Hepatocyte (in vitro differentiated cells): Measurements from ENCODE around the gene GSC2. TPM values are rescaled to one million over a fixed set of nuclear protein-coding genes. Genes with fewer than 3 reads are reported as not detected.

Experiments used
- DNase-seq: peaks from one replicate; pipeline ENCODE4 v3.0.0-alpha.2; 2016; ENCODE audit warnings: low spot score
- H2AFZ ChIP-seq: fragments of 200-600 bp; sonication (generic); 2 replicates; pipeline ENCODE4 v1.6.0; 2016; ENCODE audit warnings: antibody characterized with exemption, mild to moderate bottlenecking
- H3K27ac ChIP-seq: fragments of 200-600 bp; sonication (generic); 2 replicates; pipeline ENCODE4 v1.5.1; 2016; ENCODE audit warnings: mild to moderate bottlenecking
- H3K27me3 ChIP-seq: fragments of 200-600 bp; sonication (generic); 2 replicates; pipeline ENCODE4 v1.6.1; 2016
- H3K36me3 ChIP-seq: fragments of 200-600 bp; sonication (generic); replicated peaks from 2 replicates; pipeline ENCODE4 v1.5.1; 2016; ENCODE audit warnings: low read depth; ENCODE audit not compliant: insufficient read depth
- H3K4me1 ChIP-seq: fragments of 200-600 bp; sonication (generic); 2 replicates; pipeline ENCODE4 v1.5.1; 2016; ENCODE audit warnings: mild to moderate bottlenecking, moderate library complexity; ENCODE audit not compliant: insufficient read depth
- H3K4me2 ChIP-seq: fragments of 200-600 bp; sonication (generic); 2 replicates; pipeline ENCODE4 v1.6.0; 2016
- H3K4me3 ChIP-seq: fragments of 200-600 bp; sonication (generic); 2 replicates; pipeline ENCODE4 v1.5.1; 2016; ENCODE audit warnings: mild to moderate bottlenecking
- H3K79me2 ChIP-seq: fragments of 200-600 bp; sonication (generic); 2 replicates; pipeline ENCODE4 v1.6.0; 2017; ENCODE audit warnings: mild to moderate bottlenecking
- H3K9me2 ChIP-seq: fragments of 200-600 bp; sonication (generic); replicated peaks from 2 replicates; pipeline ENCODE4 v1.6.0; 2017; ENCODE audit warnings: mild to moderate bottlenecking; ENCODE audit not compliant: insufficient read depth
- H3K9me3 ChIP-seq: fragments of 200-600 bp; sonication (generic); 2 replicates; pipeline ENCODE4 v1.5.1; 2016; ENCODE audit warnings: low read depth, mild to moderate bottlenecking
- H4K20me1 ChIP-seq: fragments of 200-600 bp; sonication (generic); 2 replicates; pipeline ENCODE4 v1.6.0; 2016; ENCODE audit warnings: mild to moderate bottlenecking; ENCODE audit not compliant: insufficient read depth, poor library complexity, severe bottlenecking
- CTCF ChIP-seq: fragments of 200-600 bp; sonication (generic); IDR thresholded peaks from 2 replicates; pipeline ENCODE4 v1.5.1; 2016; ENCODE audit warnings: antibody characterized with exemption, mild to moderate bottlenecking; ENCODE audit not compliant: poor library complexity
- EZH2 ChIP-seq: fragments of 200-600 bp; sonication (generic); IDR thresholded peaks from 2 replicates; pipeline ENCODE4 v1.6.1; 2016; ENCODE audit warnings: antibody characterized with exemption, mild to moderate bottlenecking, borderline replicate concordance
- EZH2phosphoT487 ChIP-seq: fragments of 200-600 bp; sonication (generic); IDR thresholded peaks from one replicate; pipeline ENCODE4 v1.6.1; 2018; ENCODE audit warnings: antibody characterized with exemption, mild to moderate bottlenecking, low read depth, moderate library complexity; ENCODE audit not compliant: unreplicated experiment, severe bottlenecking
- WGBS: methylation state at CpG from one replicate; pipeline ENCODE4 v1.1.6; 2016; ENCODE audit warnings: low lambda C conversion rate; ENCODE audit errors: missing lambda C conversion rate; 5-methylcytosine and 5-hydroxymethylcytosine counted together
- polyA plus RNA-seq: library from polyadenylated mRNA; unstranded; fragments of >200 nt; fragmentation: Nextera tagmentation; extraction: Ambion mirVana; gene quantifications from 2 replicates; pipeline ENCODE4 v1.2.1, GENCODE V29; 2016
- total RNA-seq: library from RNA; depleted of rRNA; stranded (reverse); fragments of >200 nt; gene quantifications from 2 replicates; pipeline ENCODE4 v1.2.3, GENCODE V29; 2014

The GSC2 gene
- total and polyA plus RNA-seq, 2 experiments from 2014 or later, result not detected

- Histone ChIP-seq H3K36me3 (no peaks in the 10 kb centered on the region), H4K20me1 (no peaks in the 10 kb centered on the region), H3K27me3 (peaks cover 34% of the 10 kb centered on the region), H3K4me1 (peaks cover 18% of the 10 kb centered on the region), H3K4me3 (no peak overlapping the region), H3K4me2 (no peak overlapping the region), H3K9me2 (no peaks in the 10 kb centered on the region), H3K27ac (no peak overlapping the region), H3K9me3 (no peaks in the 10 kb centered on the region), H3K79me2 (peaks cover 22% of the 10 kb centered on the region), H2AFZ (no peak overlapping the region)
- TF ChIP-seq EZH2phosphoT487, result no peak
- peak; percentile 15 for TF ChIP-seq CTCF
- DNase-seq, result peak; percentile 39
- 69% methylated on average over 17 of the region's 17 CpGs for WGBS
Measured at GRCh38 chr22:19168088-19168890, 18.2 kb upstream of the GSC2 start.

GRCh38 chr22:19167106-19167869 is 17.2 kb upstream of the GSC2 start:
- Histone ChIP-seq H3K9me2 (no peaks in the 10 kb centered on the region), H3K9me3 (no peaks in the 10 kb centered on the region), H3K4me3 (no peak overlapping the region), H3K4me1 (peaks cover 8% of the 10 kb centered on the region), H3K27ac (no peak overlapping the region), H3K36me3 (no peaks in the 10 kb centered on the region), H4K20me1 (no peaks in the 10 kb centered on the region), H3K4me2 (no peak overlapping the region), H3K27me3 (peaks cover 39% of the 10 kb centered on the region), H3K79me2 (peaks cover 12% of the 10 kb centered on the region), H2AFZ (no peak overlapping the region)
- DNase-seq, result no peak
- TF ChIP-seq EZH2phosphoT487, result no peak
- TF ChIP-seq EZH2, result no peak
- TF ChIP-seq CTCF, result no peak
- WGBS, result 78% methylated on average over 13 of the region's 13 CpGs

GRCh38 chr22:19166421-19166820 is 16.3 kb upstream of the GSC2 start:
- no peak for DNase-seq
- no peak overlapping the region for H3K27ac ChIP-seq
- no peak overlapping the region for H3K4me3 ChIP-seq
- no peak overlapping the region for H2AFZ ChIP-seq
- H3K79me2 ChIP-seq, result peaks cover 5% of the 10 kb centered on the region
- no peak for TF ChIP-seq EZH2
- no peak for TF ChIP-seq EZH2phosphoT487
- no peak for TF ChIP-seq CTCF
- no peaks in the 10 kb centered on the region for H3K9me3 ChIP-seq
- whole genome bisulfite sequencing, result 86% methylated on average over 8 of the region's 8 CpGs
- no peak overlapping the region for H3K4me2 ChIP-seq
- no peaks in the 10 kb centered on the region for H3K9me2 ChIP-seq
- H3K27me3 ChIP-seq, result peaks cover 39% of the 10 kb centered on the region
- no peaks in the 10 kb centered on the region for H4K20me1 ChIP-seq
- no peaks in the 10 kb centered on the region for H3K36me3 ChIP-seq
- H3K4me1 ChIP-seq, result peaks cover 7% of the 10 kb centered on the region
